Measurements from ENCODE around the gene NPIPA3. TPM values are rescaled to one million over a fixed set of nuclear protein-coding genes. Genes with fewer than 3 reads are reported as not detected.
"Not testable (repeated sequence)": the region's sequence is repeated elsewhere in the genome, so short reads cannot be mapped to it uniquely, and the experiment has no call there.

The NPIPA3 gene
- total RNA-seq, 1 donor, result 0.27 TPM

GRCh38 chr16:14741794-14742193, 38.6 kb downstream of the NPIPA3 start:
- DNase-seq (ENCODE audit: low read depth in 2 of 3, low spot score in 2 of 3), result not testable (repeated sequence)

GRCh38 chr16:14742273-14743128, 39.3 kb downstream of the NPIPA3 start, which contains the start of gene NPIPA2:
TSS of gene NPIPA2 (plus strand) at chr16:14742533. CDS start at chr16:14748066, 5,533 bp downstream.
- not testable (repeated sequence) for DNase-seq (ENCODE audit: low read depth in 2 of 3, low spot score in 2 of 3)

GRCh38 chr16:14773654-14774053, 70.4 kb downstream of the NPIPA3 start:
- not testable (repeated sequence) for DNase-seq (ENCODE audit: low read depth in 2 of 3, low spot score in 2 of 3)

- DNase-seq (ENCODE audit: low read depth in 2 of 3, low spot score in 2 of 3), result not testable (repeated sequence)
Measured at GRCh38 chr16:14775624-14776023, 72.4 kb downstream of the NPIPA3 start.

Other genes with a start within 250 kb of the NPIPA3 start
- gene PARN, start 73.2 kb upstream of the NPIPA3 start, total RNA-seq, result 17.8 TPM
- 35.3 TPM for gene BFAR, start 70.5 kb upstream of the NPIPA3 start, total RNA-seq
- gene PLA2G10, start 9.1 kb upstream of the NPIPA3 start, total RNA-seq, result not detected
- not detected for gene NPIPA2, start 39.1 kb downstream of the NPIPA3 start, total RNA-seq
- 34.5 TPM for gene NOMO1, start 130.3 kb downstream of the NPIPA3 start, total RNA-seq
- gene NPIPA1, start 234.0 kb downstream of the NPIPA3 start, total RNA-seq, result 48.5 TPM

All from hematopoietic multipotent progenitor cell (in vitro differentiated cells).